CD4-positive, alpha-beta T cell treated with Interleukin-4 for 4 hours (primary cell): ENCODE results near the gene LLGL1.

ENCODE experiments used
- DNase-seq: peaks from one replicate; pipeline ENCODE4 v3.0.0-alpha.2; 2020

Gene LLGL1

DNA sequence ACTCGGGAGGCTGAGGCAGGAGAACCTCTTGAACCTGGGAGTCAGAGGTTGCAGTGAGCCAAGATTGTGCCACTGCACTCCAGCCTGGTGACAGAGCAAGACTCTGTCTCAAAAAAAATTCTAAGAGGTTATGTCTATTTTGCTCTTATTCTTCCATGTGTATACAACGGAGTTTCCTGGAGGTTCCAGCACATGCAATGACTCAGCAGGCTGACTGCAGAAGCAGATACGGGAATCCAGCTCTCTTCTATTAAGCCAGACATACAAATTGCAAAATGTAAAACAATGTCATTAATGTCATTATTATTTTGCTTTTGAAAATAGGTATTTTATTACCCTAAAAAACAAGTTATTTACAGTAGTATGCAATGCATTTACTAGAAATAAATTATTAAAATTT is 53.4 kb downstream of the LLGL1 start:
- no peak for DNase-seq

DNA sequence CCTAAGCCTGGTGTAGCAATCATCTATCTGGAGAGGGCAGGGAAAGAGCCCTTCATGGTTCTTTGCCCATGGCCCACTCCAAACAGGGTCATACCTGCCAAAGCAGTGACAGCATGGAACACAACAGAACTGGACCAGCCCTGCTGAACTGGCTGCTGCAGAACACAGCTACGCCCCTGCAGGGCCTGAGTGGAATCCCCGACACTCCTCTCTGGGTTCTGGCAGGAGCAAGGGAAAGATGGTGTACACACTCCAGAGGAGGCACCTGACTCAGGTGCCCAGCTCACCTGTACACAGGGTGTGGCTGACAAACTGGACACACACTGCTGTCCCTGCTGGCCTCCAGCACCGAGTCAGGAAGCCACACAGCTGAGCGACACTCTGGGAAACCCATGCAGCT is 54.8 kb downstream of the LLGL1 start:
- DNase-seq = no peak

DNA sequence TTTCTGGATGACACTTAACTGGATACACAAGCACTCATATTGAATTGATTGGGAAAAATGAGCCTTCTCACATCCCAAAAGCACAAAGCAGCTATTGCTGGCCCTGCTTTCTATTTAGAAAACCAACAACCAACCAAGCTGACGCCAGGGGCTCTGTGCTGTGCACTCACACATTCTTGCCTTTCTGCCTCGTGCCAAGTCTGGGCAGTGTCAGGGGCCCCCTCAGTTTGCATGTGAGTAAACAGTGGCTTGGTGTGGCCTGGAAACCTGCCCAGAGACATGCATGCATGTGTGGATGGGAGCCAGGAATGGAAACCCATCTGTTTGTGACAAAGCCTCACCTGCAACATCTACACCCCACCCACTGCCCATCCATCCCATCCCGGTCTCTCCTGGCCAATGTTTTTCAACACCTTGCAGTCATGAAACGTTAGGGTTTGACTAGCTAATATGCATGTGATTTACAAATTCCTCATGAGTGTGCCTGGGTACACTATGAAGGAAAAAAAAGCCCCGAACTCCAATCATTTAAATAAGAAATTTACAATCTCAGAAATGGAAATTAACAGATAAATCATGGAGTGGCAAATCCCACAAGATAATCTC is 55.4 kb downstream of the LLGL1 start:
- DNase-seq = no peak

DNA sequence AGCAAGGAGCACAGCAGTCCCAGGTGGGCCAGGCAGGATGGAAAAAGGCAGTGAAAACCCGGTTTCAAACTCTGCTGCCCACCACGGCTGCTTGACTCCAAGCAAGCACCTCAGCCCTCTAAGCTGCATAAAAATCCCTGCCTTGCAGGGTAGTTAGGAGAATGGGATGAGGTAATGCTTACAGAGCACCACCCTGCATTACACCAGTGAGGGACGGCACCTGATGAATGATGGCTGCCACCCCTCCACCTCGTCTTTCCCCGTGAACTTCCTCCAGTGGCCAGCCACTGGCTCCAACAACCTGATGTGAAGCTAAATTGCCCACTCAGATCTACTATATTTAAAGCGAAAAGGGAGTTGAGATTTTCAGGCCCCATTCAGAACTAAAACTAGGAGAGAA is 56.4 kb downstream of the LLGL1 start:
- no peak for DNase-seq

DNA sequence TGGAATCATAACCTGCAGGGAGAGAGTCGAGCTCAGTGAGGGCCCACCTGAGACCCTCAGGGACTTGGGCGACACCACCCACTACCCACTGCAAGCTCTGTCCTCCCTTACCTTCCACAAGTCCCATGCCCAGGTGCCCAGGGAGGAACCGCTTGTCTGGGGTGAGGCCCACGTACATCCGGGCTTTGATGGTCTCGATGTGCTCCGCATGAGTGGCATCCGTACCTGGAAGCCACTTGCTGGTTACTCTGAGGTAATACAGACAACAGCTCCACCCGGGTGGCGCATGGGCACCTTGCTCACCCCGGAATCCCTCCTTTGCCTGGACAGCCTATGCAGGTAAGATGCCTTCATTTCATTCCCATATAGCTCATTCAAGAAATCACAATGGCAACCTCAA is 59.9 kb downstream of the LLGL1 start:
- no peak for DNase-seq

DNA sequence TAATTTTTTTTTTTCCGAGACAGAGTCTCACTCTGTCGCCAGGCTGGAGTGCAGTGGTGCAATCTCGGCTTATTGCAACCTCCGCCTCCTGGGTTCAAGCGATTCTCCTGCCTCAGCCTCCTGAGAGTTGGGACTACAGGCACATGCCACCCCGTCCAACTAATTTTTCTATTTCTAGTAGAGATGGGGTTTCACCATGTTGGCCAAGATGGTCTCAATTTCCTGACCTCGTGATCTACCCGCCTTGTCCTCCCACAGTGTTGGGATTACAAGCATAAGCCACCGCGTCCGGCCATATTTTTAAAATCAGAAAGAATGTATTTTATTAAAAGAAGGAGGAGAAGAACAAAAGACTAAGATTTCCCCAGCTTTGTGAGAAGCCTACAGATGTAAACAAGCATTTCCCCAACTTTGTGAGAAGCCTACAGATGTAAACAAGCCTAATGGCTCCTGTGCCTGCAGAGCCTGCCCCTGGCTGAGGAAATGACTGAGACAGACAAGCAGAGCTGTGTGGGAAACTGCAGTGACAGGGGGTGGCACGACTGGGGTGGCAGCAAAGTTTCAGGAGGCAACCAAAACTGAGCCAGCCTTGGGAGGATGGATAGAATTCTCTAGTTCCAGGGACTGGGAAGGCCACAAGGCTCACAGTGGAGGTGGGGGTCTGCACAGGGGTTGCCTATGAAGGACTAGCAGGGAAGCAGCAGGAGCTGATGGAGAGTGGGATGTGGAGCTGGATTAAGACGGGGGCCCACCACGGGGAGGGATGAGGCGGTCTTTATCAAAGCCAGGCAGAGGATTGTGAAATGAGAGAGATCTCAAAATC is 66.5 kb downstream of the LLGL1 start:
- DNase-seq = no peak
